ENCODE measurements around the gene PCP2. TPM values are rescaled to one million over a fixed set of nuclear protein-coding genes. Genes with fewer than 3 reads are reported as not detected.
A peak's percentile ranks its signal among the peaks of the same experiment; 100 is the strongest.

Gene PCP2
- total and polyA plus RNA-seq, 2 of the 8 experiments (the other 6 are each of a cell fraction or from before 2014, with no cell fraction given): not detected

- TF ChIP-seq GTF2F1 (IDR thresholded peaks at IDR 0.05; ENCODE audit: borderline replicate concordance, low read depth, low read length) (no peak), YY1 (IDR thresholded peaks at IDR 0.05; ENCODE audit: low read depth, low read length) (no peak), RAD21 (IDR thresholded peaks at IDR 0.05 in 1 of 2, conservative IDR thresholded peaks at IDR 0.05 in 1 of 2; ENCODE audit: low read depth in 2 of 2, low read length in 2 of 2) (peak; percentile 19 to 38; a peak in 3 of 4 replicates), ATF3 (IDR thresholded peaks at IDR 0.05; ENCODE audit: insufficient read depth, low read depth, low read length) (no peak)
- TF ChIP-seq, protein P1, sequence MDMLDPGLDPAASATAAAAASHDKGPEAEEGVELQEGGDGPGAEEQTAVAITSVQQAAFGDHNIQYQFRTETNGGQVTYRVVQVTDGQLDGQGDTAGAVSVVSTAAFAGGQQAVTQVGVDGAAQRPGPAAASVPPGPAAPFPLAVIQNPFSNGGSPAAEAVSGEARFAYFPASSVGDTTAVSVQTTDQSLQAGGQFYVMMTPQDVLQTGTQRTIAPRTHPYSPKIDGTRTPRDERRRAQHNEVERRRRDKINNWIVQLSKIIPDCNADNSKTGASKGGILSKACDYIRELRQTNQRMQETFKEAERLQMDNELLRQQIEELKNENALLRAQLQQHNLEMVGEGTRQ (IDR thresholded peaks at IDR 0.05; ENCODE audit: low read length): no peak
- TF ChIP-seq, protein P2, sequence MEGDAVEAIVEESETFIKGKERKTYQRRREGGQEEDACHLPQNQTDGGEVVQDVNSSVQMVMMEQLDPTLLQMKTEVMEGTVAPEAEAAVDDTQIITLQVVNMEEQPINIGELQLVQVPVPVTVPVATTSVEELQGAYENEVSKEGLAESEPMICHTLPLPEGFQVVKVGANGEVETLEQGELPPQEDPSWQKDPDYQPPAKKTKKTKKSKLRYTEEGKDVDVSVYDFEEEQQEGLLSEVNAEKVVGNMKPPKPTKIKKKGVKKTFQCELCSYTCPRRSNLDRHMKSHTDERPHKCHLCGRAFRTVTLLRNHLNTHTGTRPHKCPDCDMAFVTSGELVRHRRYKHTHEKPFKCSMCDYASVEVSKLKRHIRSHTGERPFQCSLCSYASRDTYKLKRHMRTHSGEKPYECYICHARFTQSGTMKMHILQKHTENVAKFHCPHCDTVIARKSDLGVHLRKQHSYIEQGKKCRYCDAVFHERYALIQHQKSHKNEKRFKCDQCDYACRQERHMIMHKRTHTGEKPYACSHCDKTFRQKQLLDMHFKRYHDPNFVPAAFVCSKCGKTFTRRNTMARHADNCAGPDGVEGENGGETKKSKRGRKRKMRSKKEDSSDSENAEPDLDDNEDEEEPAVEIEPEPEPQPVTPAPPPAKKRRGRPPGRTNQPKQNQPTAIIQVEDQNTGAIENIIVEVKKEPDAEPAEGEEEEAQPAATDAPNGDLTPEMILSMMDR (IDR thresholded peaks at IDR 0.05; ENCODE audit: control extremely low read depth in 1 of 3, insufficient read depth in 1 of 3, low read depth in 1 of 3, low read length in 3 of 3): peak; percentile 45 to 57 (median 51)
These were observed 8.1 kb upstream of the PCP2 start (continued) for GRCh38 chr19:7641290-7642276.
